H1 (cell line): ENCODE measurements around the gene IL9R. TPM values are rescaled to one million over a fixed set of nuclear protein-coding genes. Genes with fewer than 3 reads are reported as not detected.

Source experiments
- CTCF ChIA-PET: fragments of 300-600 bp; sonication (Branson Sonifier 250); formaldehyde crosslinking; loops from one replicate; lab custom pipeline; 2021; ENCODE audit not compliant: partially characterized antibody; lab: Charles Lee
- POLR2A ChIA-PET: fragments of 300-600 bp; sonication (Branson Sonifier 250); formaldehyde crosslinking; loops from one replicate; lab custom pipeline; 2021; ENCODE audit warnings: inconsistent platforms; ENCODE audit not compliant: partially characterized antibody; lab: Charles Lee
- DNase-seq, 2 experiments: peaks; one replicate each; pipeline versions ENCODE4 v3.0.0 to v3.0.0-alpha.2; 2010 to 2022; ENCODE audit warnings: low spot score in 2 of 2, low read depth in 1 of 2, mixed read lengths in 1 of 2
- FAIRE-seq: peaks from 2 replicates; lab custom pipeline; 2011; peaks lifted over from hg19 to GRCh38; lab: Jason Lieb, UNC
- H2AFZ ChIP-seq: 2 replicates; pipeline ENCODE4 v1.8.1; 2012; ENCODE audit warnings: low read length, inconsistent platforms
- H2AK5ac ChIP-seq: 2 replicates; pipeline ENCODE4 v1.6.1; 2013; ENCODE audit warnings: low read depth, low read length
- H2BK120ac ChIP-seq: replicated peaks from 2 replicates; pipeline ENCODE3; 2013; ENCODE audit warnings: low read depth, low read length, inconsistent platforms
- H2BK12ac ChIP-seq: 2 replicates; pipeline ENCODE4 v1.6.1; 2013; ENCODE audit warnings: low read depth, low read length
- H2BK15ac ChIP-seq: 2 replicates; pipeline ENCODE4 v1.6.1; 2013; ENCODE audit warnings: low read length
- H2BK20ac ChIP-seq: 2 replicates; pipeline ENCODE4 v1.6.1; 2013; ENCODE audit warnings: low read length
- H2BK5ac ChIP-seq: 2 replicates; pipeline ENCODE4 v1.6.1; 2013; ENCODE audit warnings: low read depth, low read length
- H3K14ac ChIP-seq: 2 replicates; pipeline ENCODE4 v1.6.1; 2013; ENCODE audit warnings: inconsistent platforms; ENCODE audit not compliant: insufficient read length
- H3K18ac ChIP-seq: 2 replicates; pipeline ENCODE4 v1.6.1; 2013; ENCODE audit warnings: low read length; ENCODE audit errors: extremely low read depth
- H3K23ac ChIP-seq: 2 replicates; pipeline ENCODE4 v1.6.1; 2013; ENCODE audit warnings: inconsistent platforms; ENCODE audit not compliant: insufficient read length
- H3K23me2 ChIP-seq: 2 replicates; pipeline ENCODE4 v1.6.1; 2013; ENCODE audit warnings: low read depth, low read length
- H3K27ac ChIP-seq: 2 replicates; pipeline ENCODE4 v1.6.1; 2011; ENCODE audit warnings: low read depth, low read length, inconsistent platforms
- H3K27me3 ChIP-seq, 4 experiments: replicated peaks in 1 of 4; 1 replicate in 1 of 4; 2 replicates in 3 of 4; pipeline versions ENCODE4 v1.6.1 to v1.8.1; 2011 to 2013; ENCODE audit warnings: low read length in 3 of 4, mild to moderate bottlenecking in 3 of 4, inconsistent platforms in 2 of 4, mixed read lengths in 2 of 4, moderate library complexity in 1 of 4; ENCODE audit not compliant: control insufficient read depth in 3 of 4, insufficient read depth in 3 of 4; ENCODE audit errors: extremely low read depth in 1 of 4
- H3K36me3 ChIP-seq, 4 experiments: 2 replicates each; pipeline versions ENCODE4 v1.6.1 to v1.8.1; 2011 to 2013; ENCODE audit warnings: mild to moderate bottlenecking in 4 of 4, low read length in 3 of 4, moderate library complexity in 2 of 4, control low read depth in 1 of 4, inconsistent platforms in 1 of 4; ENCODE audit not compliant: insufficient read depth in 4 of 4, control insufficient read depth in 2 of 4
- H3K4ac ChIP-seq: replicated peaks from 2 replicates; pipeline ENCODE3; 2013; ENCODE audit warnings: low read length, low read depth, mixed read lengths, inconsistent platforms; ENCODE audit not compliant: insufficient read length
- H3K4me1 ChIP-seq, 4 experiments: replicated peaks in 1 of 4; 1 replicate in 1 of 4; 2 replicates in 3 of 4; pipeline versions ENCODE4 v1.6.1 to v1.8.1; 2011 to 2013; ENCODE audit warnings: low read length in 3 of 4, inconsistent platforms in 2 of 4, mixed read lengths in 1 of 4; ENCODE audit not compliant: insufficient read depth in 4 of 4, control insufficient read depth in 3 of 4
- H3K4me2 ChIP-seq, 2 experiments: 2 replicates each; pipeline versions ENCODE4 v1.6.1 to v1.8.1; 2011 to 2013; ENCODE audit warnings: low read depth in 2 of 2, low read length in 2 of 2, control low read depth in 1 of 2, inconsistent platforms in 1 of 2, mild to moderate bottlenecking in 1 of 2; ENCODE audit not compliant: insufficient read depth in 1 of 2
- H3K4me3 ChIP-seq, 4 experiments: fragments of 200-600, 300-600 bp in 1 of 4; sonication (generic), shearing (Covaris generic), sonication (Bioruptor Twin) in 1 of 4; 2 replicates each; pipeline versions ENCODE4 v1.5.1 to v1.8.1; 2011 to 2016; ENCODE audit warnings: low read length in 4 of 4, low read depth in 3 of 4, control low read depth in 2 of 4, inconsistent platforms in 2 of 4, mild to moderate bottlenecking in 2 of 4, mixed read lengths in 1 of 4, moderate library complexity in 1 of 4; ENCODE audit not compliant: insufficient read depth in 2 of 4; ENCODE audit errors: extremely low read depth in 1 of 4
- H3K56ac ChIP-seq: replicated peaks from 2 replicates; pipeline ENCODE3; 2013; ENCODE audit warnings: low read depth, mild to moderate bottlenecking, mixed read lengths, low read length, inconsistent platforms; ENCODE audit not compliant: insufficient read length
- H3K79me1 ChIP-seq: 2 replicates; pipeline ENCODE4 v1.6.1; 2013; ENCODE audit warnings: low read depth, low read length, control low read depth
- H3K79me2 ChIP-seq, 2 experiments: 2 replicates each; pipeline versions ENCODE4 v1.6.1 to v1.8.1; 2012 to 2013; ENCODE audit warnings: low read length in 2 of 2, mild to moderate bottlenecking in 2 of 2, inconsistent platforms in 1 of 2; ENCODE audit not compliant: insufficient read depth in 2 of 2, control insufficient read depth in 1 of 2
- H3K9ac ChIP-seq, 4 experiments: replicated peaks in 1 of 4; 1 replicate in 1 of 4; 2 replicates in 3 of 4; pipeline versions ENCODE4 v1.6.1 to v1.8.1; 2011 to 2013; ENCODE audit warnings: low read depth in 3 of 4, low read length in 3 of 4, control low read depth in 2 of 4, mild to moderate bottlenecking in 2 of 4, moderate library complexity in 2 of 4, inconsistent platforms in 1 of 4; ENCODE audit errors: extremely low read depth in 1 of 4
- H3K9me3 ChIP-seq, 2 experiments: 2 replicates each; pipeline versions ENCODE4 v1.6.1 to v1.8.1; 2012 to 2013; ENCODE audit warnings: mild to moderate bottlenecking in 2 of 2, moderate library complexity in 2 of 2, control low read depth in 1 of 2, inconsistent platforms in 1 of 2, low read depth in 1 of 2, low read length in 1 of 2, mixed read lengths in 1 of 2; ENCODE audit not compliant: insufficient read depth in 2 of 2
- H4K20me1 ChIP-seq, 2 experiments: replicated peaks in 1 of 2; 2 replicates each; pipeline versions ENCODE3 to v1.8.1; 2011 to 2013; ENCODE audit warnings: inconsistent platforms in 2 of 2, low read length in 2 of 2, mild to moderate bottlenecking in 1 of 2; ENCODE audit not compliant: insufficient read depth in 2 of 2, control insufficient read depth in 1 of 2
- H4K5ac ChIP-seq: 2 replicates; pipeline ENCODE4 v1.6.1; 2013; ENCODE audit warnings: low read length, low read depth, mixed read lengths, inconsistent platforms; ENCODE audit not compliant: insufficient read length
- H4K8ac ChIP-seq: 2 replicates; pipeline ENCODE4 v1.8.0; 2013; ENCODE audit warnings: mild to moderate bottlenecking, moderate library complexity, low read length, inconsistent platforms; ENCODE audit not compliant: insufficient read depth; ENCODE audit errors: extremely low read depth
- H4K91ac ChIP-seq: replicated peaks from 2 replicates; pipeline ENCODE3; 2013; ENCODE audit warnings: low read length, mixed read lengths, inconsistent platforms; ENCODE audit not compliant: insufficient read length
- CHD2 ChIP-seq: IDR thresholded peaks from 2 replicates; pipeline ENCODE4 v1.6.1; 2012; ENCODE audit warnings: low read length, improper control_type of control experiment
- CREB1 ChIP-seq: IDR thresholded peaks from 2 replicates; pipeline ENCODE4 v1.6.1; 2012; ENCODE audit warnings: inconsistent platforms
- CTBP2 ChIP-seq: IDR thresholded peaks from 2 replicates; pipeline ENCODE4 v1.7.0; 2011; ENCODE audit warnings: borderline replicate concordance, mild to moderate bottlenecking, moderate library complexity, mixed read lengths, low read length; ENCODE audit not compliant: insufficient read depth, insufficient read length
- PHF8 ChIP-seq: fragments of 200-600 bp; sonication (generic); conservative IDR thresholded peaks from 2 replicates; pipeline ENCODE4 v1.7.1; 2012; ENCODE audit warnings: low read depth, mild to moderate bottlenecking, inconsistent platforms, low read length, moderate library complexity
- POU5F1 ChIP-seq: IDR thresholded peaks from 2 replicates; pipeline ENCODE4 v1.6.1; 2011; ENCODE audit warnings: low read depth, mild to moderate bottlenecking, low read length, moderate library complexity
- RBBP5 ChIP-seq: IDR thresholded peaks from 2 replicates; pipeline ENCODE4 v1.7.1; 2012; ENCODE audit warnings: low read depth, mild to moderate bottlenecking, inconsistent platforms, low read length, moderate library complexity, borderline replicate concordance
- TAF7 ChIP-seq: optimal IDR thresholded peaks from 2 replicates; pipeline ENCODE3; 2011; ENCODE audit warnings: low read depth, mild to moderate bottlenecking, inconsistent platforms, low read length, moderate library complexity, borderline replicate concordance
- TCF12 ChIP-seq: IDR thresholded peaks from 2 replicates; pipeline ENCODE4 v1.6.1; 2011; ENCODE audit warnings: low read depth, mild to moderate bottlenecking, low read length
- YY1 ChIP-seq: IDR thresholded peaks from 2 replicates; pipeline ENCODE4 v1.6.1; 2011; ENCODE audit warnings: low read depth, mild to moderate bottlenecking, low read length
- polyA plus RNA-seq, 7 experiments: library from polyadenylated mRNA; depleted of rRNA in 3 of 7; stranded (reverse) in 5 of 7; unstranded in 2 of 7; fragments of >200 nt in 5 of 7; fragments of 200-250 nt in 2 of 7; gene quantifications; 1 replicate in 5 of 7; 2 replicates in 1 of 7; 4 replicates in 1 of 7; pipeline versions ENCODE4 v1.2.1 to v1.2.3, GENCODE V29; 2011 to 2013; ENCODE audit warnings: missing spikeins in 2 of 7, mixed read lengths in 2 of 7
- total RNA-seq: library from RNA; stranded (reverse); fragmentation: NEBNext Ultra II Directional; extraction: Animal tissue kit (Norgen Biotek cat#: 25700); gene quantifications from 2 replicates; pipeline ENCODE4 v1.2.1, GENCODE V29; 2021
- TF ChIP-seq, protein P1 (sequence below): IDR thresholded peaks from 2 replicates; pipeline ENCODE4 v1.6.1; 2011; ENCODE audit warnings: low read depth, mild to moderate bottlenecking, low read length; ENCODE audit not compliant: insufficient read depth
- TF ChIP-seq, protein P2 (sequence below): IDR thresholded peaks from 2 replicates; pipeline ENCODE4 v1.6.1; 2012; ENCODE audit warnings: inconsistent platforms

The IL9R gene
- total and polyA plus RNA-seq, 2 of the 8 experiments (the other 6 are each of a cell fraction or from before 2014, with no cell fraction given) = 0.14 to 0.28 TPM

DNA sequence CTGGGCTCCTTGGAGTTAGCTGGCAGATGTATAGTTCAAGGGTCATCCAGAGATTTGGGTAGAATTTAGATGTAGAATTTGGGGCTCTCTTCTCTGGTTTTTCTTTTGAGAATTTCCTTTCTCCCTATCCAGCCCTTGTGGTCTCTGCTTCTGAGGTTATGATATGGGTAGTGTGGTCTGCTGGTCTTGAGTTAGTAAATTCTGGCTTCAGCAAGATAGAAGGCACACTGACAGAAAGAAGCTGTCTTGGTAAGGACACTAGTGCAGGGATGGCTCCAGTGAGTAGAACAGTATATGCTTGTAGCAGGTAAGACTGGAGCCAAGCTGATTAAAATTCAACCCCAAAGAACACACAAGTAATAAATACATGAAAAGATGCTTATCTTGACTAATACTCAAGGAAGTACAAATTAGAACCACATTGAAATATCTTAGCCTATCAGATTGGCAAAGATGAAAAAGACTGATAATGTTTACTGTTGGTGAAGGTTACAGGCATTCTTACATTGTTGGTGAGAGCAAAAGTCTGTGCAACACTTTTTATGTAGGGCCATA is 2.1 kb upstream of the IL9R start:
- Histone ChIP-seq H2AK5ac (no peak overlapping the region), H2BK120ac (no peak overlapping the region), H3K56ac (no peak overlapping the region), H3K9me3 (peaks cover 43 to 81% of the 10 kb centered on the region in 2 experiments), H2AFZ (no peak overlapping the region), H3K23me2 (no peaks in the 10 kb centered on the region; the same call in 1 of the 2 replicates), H3K36me3 (no peaks in the 10 kb centered on the region), H4K5ac (no peak overlapping the region), H2BK5ac (no peak overlapping the region), H3K79me2 (no peaks in the 10 kb centered on the region), H2BK20ac (no peak overlapping the region), H3K9ac (no peak overlapping the region), H2BK12ac (no peak overlapping the region), H2BK15ac (no peak overlapping the region), H3K4me2 (no peak overlapping the region), H3K23ac (no peak overlapping the region), H3K4me1 (no peaks in the 10 kb centered on the region), H4K8ac (no peak overlapping the region), H3K79me1 (no peaks in the 10 kb centered on the region), H3K27ac (no peak overlapping the region), H4K20me1 (no peaks in the 10 kb centered on the region), H3K4ac (no peak overlapping the region), H3K18ac (no peak overlapping the region), H3K4me3 (no peak overlapping the region), H3K14ac (no peak overlapping the region), H3K27me3 (no peaks in the 10 kb centered on the region), H4K91ac (no peak overlapping the region)
- TF ChIP-seq RBBP5 (no peak), CREB1 (no peak), YY1 (no peak), CTBP2 (no peak), POU5F1 (no peak), TAF7 (no peak), CHD2 (no peak), PHF8 (no peak), TCF12 (no peak)
- TF ChIP-seq, protein P1, sequence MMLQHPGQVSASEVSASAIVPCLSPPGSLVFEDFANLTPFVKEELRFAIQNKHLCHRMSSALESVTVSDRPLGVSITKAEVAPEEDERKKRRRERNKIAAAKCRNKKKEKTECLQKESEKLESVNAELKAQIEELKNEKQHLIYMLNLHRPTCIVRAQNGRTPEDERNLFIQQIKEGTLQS = no peak
- TF ChIP-seq, protein P2, sequence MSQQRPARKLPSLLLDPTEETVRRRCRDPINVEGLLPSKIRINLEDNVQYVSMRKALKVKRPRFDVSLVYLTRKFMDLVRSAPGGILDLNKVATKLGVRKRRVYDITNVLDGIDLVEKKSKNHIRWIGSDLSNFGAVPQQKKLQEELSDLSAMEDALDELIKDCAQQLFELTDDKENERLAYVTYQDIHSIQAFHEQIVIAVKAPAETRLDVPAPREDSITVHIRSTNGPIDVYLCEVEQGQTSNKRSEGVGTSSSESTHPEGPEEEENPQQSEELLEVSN = no peak
- CTCF ChIA-PET = no interaction called here
- DNase-seq = no peak
- FAIRE-seq = no peak
- POLR2A ChIA-PET = no interaction called here
